UCSD-AML1 (cell line): ENCODE results near the gene ANKRD61.
A peak's percentile ranks its signal among the peaks of the same experiment; 100 is the strongest.
"Not testable (repeated sequence)": the region's sequence is repeated elsewhere in the genome, so short reads cannot be mapped to it uniquely, and the experiment has no call there.

ENCODE experiments used
- DNase-seq: peaks from one replicate; lab custom pipeline; 2025; ENCODE audit not compliant: unreplicated experiment; lab: John Stamatoyannopoulos, UW

The ANKRD61 gene

GRCh38 chr7:6030988-6031387 is at the start of gene ANKRD61:
ANKRD61 (plus strand) TSS chr7:6031376; CDS start chr7:6031376, 0 bp downstream.
- DNase-seq = no peak

- DNase-seq = not testable (repeated sequence)
Measured at GRCh38 chr7:5987061-5987460, 44.1 kb upstream of the ANKRD61 start.

GRCh38 chr7:5997210-5997808 is 33.9 kb upstream of the ANKRD61 start:
- peak; percentile 13 for DNase-seq

GRCh38 chr7:6007386-6007785 is 23.8 kb upstream of the ANKRD61 start:
- no peak for DNase-seq

- not testable (repeated sequence) for DNase-seq
Measured at GRCh38 chr7:6007835-6008590, 23.2 kb upstream of the ANKRD61 start.

- peak; percentile 90 for DNase-seq
Measured at GRCh38 chr7:6008668-6009611, 22.2 kb upstream of the ANKRD61 start, which contains the start of the genes AIMP2 and PMS2. AIMP2 (plus strand) TSS chr7:6009272; CDS start chr7:6009364, 92 bp downstream. PMS2 (minus strand) TSS chr7:6009049; CDS start chr7:6009019, 30 bp downstream.

GRCh38 chr7:6010370-6010769 is 20.8 kb upstream of the ANKRD61 start:
- DNase-seq = not testable (repeated sequence)

- DNase-seq = no peak
Measured at GRCh38 chr7:6011541-6011940, 19.6 kb upstream of the ANKRD61 start.

GRCh38 chr7:6012355-6013104 is 18.6 kb upstream of the ANKRD61 start:
- DNase-seq = no peak

- no peak for DNase-seq
Measured at GRCh38 chr7:6015917-6016652, 15.1 kb upstream of the ANKRD61 start.

- DNase-seq = no peak
Measured at GRCh38 chr7:6016653-6016966, 14.6 kb upstream of the ANKRD61 start.

GRCh38 chr7:6020371-6021286 is 10.5 kb upstream of the ANKRD61 start:
- no peak for DNase-seq

- DNase-seq = no peak
Measured at GRCh38 chr7:6022707-6023106, 8.5 kb upstream of the ANKRD61 start.

GRCh38 chr7:6023974-6024435 is 7.2 kb upstream of the ANKRD61 start:
- no peak for DNase-seq

- DNase-seq = peak; percentile 56
Measured at GRCh38 chr7:6026011-6026819, 5.0 kb upstream of the ANKRD61 start.

GRCh38 chr7:6026820-6027311 is 4.3 kb upstream of the ANKRD61 start:
- DNase-seq = no peak

- no peak for DNase-seq
Measured at GRCh38 chr7:6027806-6028365, 3.3 kb upstream of the ANKRD61 start.

- no peak for DNase-seq
Measured at GRCh38 chr7:6028563-6028962, 2.6 kb upstream of the ANKRD61 start.
